GM12864 (cell line): ENCODE measurements around the gene NHLH2.

ENCODE experiments used
- DNase-seq: peaks from one replicate; pipeline ENCODE4 v3.0.0-alpha.2; 2011; ENCODE audit warnings: low read depth
- H3K4me3 ChIP-seq: 2 replicates; pipeline ENCODE4 v1.5.1; 2011; ENCODE audit warnings: mild to moderate bottlenecking, low read depth, low read length, control low read depth
- TF ChIP-seq, protein P1 (sequence below): IDR thresholded peaks from 2 replicates; pipeline ENCODE4 v1.5.1; 2011; ENCODE audit warnings: low read depth, mild to moderate bottlenecking, moderate library complexity, low read length, control low read depth, inconsistent platforms; ENCODE audit errors: missing control alignments

The NHLH2 gene

DNA sequence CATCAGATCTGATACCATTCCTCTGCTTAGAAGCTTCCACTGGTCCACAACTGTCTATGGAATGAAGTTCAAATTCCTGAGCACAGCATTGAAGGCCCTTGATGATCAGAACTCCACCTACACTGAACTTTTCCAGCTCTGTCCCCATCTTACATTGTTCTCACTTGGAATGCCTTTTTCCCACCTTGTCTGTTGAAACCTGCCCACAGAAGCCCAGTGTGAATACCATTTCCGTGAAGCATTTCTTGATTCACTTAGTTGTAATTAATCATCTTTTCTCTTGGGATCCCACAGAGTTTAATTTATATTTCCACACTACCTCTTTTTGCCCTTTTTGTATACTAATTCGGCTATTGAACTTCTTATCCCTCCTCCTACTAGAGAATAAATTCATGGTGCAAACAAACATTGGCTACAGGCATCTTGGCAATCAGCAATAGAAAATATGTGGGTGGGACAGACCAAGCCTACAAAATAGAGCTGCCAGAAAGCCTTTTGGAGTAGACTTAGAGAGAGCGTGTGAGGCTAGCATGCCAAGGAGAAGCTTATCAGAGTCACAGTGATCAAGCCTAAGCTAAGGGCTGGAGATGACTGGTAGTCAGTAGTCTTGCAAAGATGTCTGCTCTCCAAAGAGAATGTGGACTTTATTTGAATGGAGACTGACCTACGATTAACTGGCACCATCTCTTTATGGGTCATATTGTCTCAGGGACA lies 26.1 kb downstream of the NHLH2 start:
- no peak for DNase-seq
- no peak overlapping the region for H3K4me3 ChIP-seq
- TF ChIP-seq, protein P1, sequence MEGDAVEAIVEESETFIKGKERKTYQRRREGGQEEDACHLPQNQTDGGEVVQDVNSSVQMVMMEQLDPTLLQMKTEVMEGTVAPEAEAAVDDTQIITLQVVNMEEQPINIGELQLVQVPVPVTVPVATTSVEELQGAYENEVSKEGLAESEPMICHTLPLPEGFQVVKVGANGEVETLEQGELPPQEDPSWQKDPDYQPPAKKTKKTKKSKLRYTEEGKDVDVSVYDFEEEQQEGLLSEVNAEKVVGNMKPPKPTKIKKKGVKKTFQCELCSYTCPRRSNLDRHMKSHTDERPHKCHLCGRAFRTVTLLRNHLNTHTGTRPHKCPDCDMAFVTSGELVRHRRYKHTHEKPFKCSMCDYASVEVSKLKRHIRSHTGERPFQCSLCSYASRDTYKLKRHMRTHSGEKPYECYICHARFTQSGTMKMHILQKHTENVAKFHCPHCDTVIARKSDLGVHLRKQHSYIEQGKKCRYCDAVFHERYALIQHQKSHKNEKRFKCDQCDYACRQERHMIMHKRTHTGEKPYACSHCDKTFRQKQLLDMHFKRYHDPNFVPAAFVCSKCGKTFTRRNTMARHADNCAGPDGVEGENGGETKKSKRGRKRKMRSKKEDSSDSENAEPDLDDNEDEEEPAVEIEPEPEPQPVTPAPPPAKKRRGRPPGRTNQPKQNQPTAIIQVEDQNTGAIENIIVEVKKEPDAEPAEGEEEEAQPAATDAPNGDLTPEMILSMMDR: no peak

DNA sequence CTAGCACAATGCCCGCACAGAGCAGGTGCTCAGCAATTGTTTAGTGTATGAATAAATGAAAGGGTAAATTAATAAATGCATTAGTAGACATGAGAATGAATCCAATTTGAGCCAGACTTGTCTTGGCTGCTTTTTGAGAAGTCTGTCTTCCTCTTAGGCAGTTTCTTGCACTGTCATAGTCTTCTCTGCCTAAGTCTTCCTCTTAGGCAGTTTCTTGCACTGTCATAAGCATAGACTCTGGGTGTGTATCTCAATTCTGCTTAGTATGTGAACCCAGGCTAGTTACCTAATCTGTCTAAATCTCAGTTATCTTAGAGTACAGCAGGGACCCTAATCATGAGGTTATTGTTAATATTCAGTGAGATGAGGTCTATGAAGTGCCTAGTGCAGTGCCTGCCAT lies 27.2 kb downstream of the NHLH2 start:
- DNase-seq: no peak
- no peak overlapping the region for H3K4me3 ChIP-seq
- TF ChIP-seq, protein P1: no peak

DNA sequence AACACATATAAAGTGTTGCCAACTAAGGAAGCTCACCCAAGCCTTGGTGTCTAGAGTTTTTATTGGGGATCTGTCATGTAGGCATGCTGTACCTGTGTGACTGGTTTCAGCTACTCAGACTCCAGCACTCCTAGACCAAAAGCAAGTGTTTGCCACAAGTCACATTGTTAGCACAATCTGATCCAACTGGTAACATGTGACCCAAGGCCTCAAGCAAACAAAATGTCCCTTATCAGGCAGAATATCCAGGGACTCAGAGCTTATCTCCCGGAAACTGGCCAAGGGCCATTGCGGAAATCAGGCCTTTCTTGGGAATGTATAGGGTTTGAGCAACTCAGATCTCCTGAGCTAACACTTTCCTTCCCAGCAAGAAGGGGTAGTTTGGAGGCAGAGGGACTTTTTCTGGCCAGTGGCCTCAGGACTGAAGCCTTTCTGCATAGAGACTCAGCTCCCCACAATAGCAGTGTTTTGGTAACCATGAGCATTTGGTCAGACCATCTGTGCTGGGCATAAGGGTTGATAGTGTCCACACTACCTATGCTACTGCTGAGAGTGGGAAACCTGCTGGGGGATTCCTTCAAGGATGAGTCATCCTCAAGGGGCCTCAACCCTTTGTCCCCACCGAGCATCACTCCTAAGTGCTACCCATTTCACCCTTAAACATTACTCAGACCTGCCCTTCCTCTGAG lies 29.6 kb downstream of the NHLH2 start:
- H3K4me3 ChIP-seq: no peak overlapping the region
- no peak for DNase-seq
- TF ChIP-seq, protein P1: no peak

DNA sequence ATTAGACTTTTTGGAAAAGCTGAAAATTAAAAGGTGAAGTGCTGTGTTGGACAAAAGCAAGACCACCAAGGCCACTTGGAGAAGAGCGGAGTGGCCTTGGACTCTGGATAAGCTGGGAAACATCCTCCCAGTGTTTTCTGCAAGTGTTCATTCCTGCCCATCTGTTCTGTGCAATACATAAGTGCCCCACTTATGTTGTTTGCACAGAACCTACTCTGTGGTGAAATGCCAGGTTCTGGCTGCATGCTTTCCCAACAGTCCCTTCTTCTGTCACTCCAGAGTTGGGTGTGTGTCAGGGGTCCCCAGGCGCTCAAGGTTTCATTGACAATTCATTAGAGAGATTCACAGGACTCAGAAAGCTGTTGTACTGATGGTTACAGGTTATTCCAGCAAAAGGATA lies 30.3 kb downstream of the NHLH2 start:
- TF ChIP-seq, protein P1: no peak
- no peak overlapping the region for H3K4me3 ChIP-seq
- no peak for DNase-seq

DNA sequence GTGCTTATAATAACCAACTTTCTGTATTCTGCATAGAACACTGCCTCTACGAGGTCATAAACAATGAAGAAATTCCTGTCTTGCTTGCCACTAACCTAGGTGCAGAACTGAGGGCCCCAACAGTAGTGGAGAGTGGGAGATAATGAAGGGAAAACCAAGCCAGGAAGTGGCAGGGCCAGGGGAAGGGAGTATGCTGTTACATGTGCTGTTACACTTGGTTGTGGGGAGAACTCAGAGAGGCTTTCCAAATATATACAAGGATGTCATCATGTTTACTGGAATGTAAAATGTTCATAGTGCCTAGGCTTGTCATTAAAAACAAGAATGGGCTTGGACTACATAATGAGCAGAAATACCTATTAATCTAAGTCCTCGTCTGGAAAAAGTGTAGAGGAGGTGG lies 31.1 kb downstream of the NHLH2 start:
- H3K4me3 ChIP-seq: no peak overlapping the region
- DNase-seq: no peak
- TF ChIP-seq, protein P1: no peak

DNA sequence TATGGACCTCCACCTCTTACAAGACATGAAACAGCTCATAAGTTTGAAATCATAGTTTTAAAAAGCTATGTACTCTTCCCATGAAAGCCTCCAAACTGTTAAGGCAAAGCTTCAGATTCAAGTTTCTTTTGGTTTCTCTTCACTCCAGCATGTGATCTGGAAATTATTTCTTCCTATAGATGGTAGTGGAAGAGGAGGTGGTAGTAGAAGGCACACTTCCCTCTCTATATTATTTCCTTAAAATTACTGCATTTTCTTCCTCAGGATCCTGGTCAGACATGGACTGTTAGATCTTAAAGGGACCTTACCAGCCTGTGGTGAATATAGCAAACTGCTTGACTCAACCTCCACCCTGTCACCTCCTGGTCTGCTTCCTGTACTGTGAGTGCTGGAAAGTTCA lies 31.9 kb downstream of the NHLH2 start:
- H3K4me3 ChIP-seq: no peak overlapping the region
- DNase-seq: no peak
- TF ChIP-seq, protein P1: no peak
